ENCODE data around the gene CCDC15.
"Not testable (repeated sequence)": the region's sequence is repeated elsewhere in the genome, so short reads cannot be mapped to it uniquely, and the experiment has no call there.

CCDC15 gene

DNA sequence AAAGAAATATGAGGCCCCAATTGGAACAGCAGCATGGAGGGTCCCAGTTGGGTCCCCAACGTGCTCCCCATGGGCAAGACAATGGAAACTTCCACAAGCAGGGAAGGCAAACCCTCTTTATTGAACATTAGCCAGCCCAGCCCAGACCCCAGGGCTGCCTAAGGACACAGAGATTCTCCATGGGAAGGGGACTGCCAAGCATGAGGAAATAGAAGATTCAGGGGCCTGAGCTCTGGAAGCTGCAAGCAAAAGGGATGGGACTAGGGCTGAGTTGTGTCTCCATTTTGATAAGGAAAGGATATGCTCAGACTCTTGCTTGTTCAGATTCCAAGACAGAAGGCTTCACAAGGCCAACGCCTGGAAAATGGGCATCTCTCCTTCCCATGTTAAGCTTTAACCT is 134.1 kb downstream of the CCDC15 start:
- Histone ChIP-seq H3K4me3 (ENCODE audit: low read length) (no peak overlapping the region), H3K9me3 (ENCODE audit: control insufficient read depth, low read depth, low read length) (no peaks in the 10 kb centered on the region), H3K4me1 (ENCODE audit: control insufficient read depth, low read depth, low read length) (peaks cover 14% of the 10 kb centered on the region), H3K27me3 (ENCODE audit: control insufficient read depth, insufficient read depth, low read length) (no peaks in the 10 kb centered on the region), H3K36me3 (ENCODE audit: control insufficient read depth, low read depth, low read length) (no peaks in the 10 kb centered on the region), H3K27ac (ENCODE audit: low read length) (no peak overlapping the region), H3K9ac (ENCODE audit: low read length) (no peak overlapping the region)

DNA sequence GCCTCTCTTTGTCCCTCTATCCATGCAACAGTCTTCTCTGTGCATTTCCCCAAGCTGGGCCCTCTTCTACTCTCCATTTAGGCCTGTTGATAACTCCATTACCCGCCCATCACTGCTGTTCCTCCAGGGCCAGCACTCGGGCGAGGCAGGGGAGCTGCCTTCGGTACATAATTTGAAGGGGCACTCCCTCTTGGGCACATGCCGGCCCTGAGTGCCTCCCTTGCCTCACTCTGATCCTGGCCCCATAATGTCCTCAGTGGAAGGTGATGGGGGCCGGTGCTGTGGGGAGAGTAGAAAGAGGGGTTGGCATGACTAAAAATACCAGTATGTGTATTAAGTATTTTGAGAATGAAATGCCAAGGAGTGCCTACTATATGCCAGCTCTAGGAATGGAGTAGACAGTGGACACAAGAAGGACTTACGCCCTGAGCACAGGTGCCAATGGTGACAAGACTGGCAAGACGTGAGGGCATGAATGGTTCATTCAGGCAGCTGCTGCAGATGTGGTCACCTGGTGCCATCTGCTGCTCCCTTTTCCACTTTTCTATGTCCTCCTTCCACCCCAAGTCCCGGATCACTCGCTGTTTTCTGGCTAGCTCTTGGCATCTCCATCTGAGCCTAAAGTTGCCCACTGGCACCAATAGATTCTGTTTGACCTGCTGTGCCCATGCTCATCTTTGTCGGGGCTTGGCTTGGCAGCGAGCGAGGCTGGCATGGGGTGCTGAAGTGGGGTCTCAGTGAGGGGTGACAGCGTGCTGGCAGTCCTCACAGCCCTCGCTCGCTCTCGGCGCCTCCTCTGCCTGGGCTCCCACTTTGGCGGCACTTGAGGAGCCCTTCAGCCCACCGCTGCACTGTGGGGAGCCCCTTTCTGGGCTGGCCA is 134.8 kb downstream of the CCDC15 start:
- Histone ChIP-seq H3K9ac (ENCODE audit: low read length) (no peak overlapping the region), H3K4me3 (ENCODE audit: low read length) (no peak overlapping the region), H3K9me3 (ENCODE audit: control insufficient read depth, low read depth, low read length) (no peaks in the 10 kb centered on the region), H3K4me1 (ENCODE audit: control insufficient read depth, low read depth, low read length) (peaks cover 14% of the 10 kb centered on the region), H3K36me3 (ENCODE audit: control insufficient read depth, low read depth, low read length) (no peaks in the 10 kb centered on the region), H3K27me3 (ENCODE audit: control insufficient read depth, insufficient read depth, low read length) (no peaks in the 10 kb centered on the region), H3K27ac (ENCODE audit: low read length) (no peak overlapping the region)

DNA sequence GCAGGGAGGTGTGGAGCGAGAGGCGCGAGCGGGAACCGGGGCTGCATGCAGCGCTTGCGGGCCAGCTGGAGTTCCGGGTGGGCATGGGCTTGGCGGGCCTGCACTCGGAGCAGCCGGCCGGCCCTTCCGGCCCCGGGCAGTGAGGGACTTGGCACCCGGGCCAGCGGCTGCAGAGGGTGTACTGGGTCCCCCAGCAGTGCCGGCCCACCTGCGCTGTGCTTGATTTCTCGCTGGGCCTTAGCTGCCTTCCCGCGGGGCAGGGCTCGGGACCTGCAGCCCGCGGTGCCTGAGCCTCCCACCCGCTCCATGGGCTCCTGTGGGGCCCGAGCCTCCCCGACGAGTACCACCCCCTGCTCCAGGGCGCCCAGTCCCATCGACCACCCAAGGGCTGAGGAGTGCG is 135.5 kb downstream of the CCDC15 start:
- H3K27me3 ChIP-seq (ENCODE audit: control insufficient read depth, insufficient read depth, low read length); H3K9me3 ChIP-seq (ENCODE audit: control insufficient read depth, low read depth, low read length); H3K27ac ChIP-seq (ENCODE audit: low read length); H3K9ac ChIP-seq (ENCODE audit: low read length); H3K4me3 ChIP-seq (ENCODE audit: low read length); H3K36me3 ChIP-seq (ENCODE audit: control insufficient read depth, low read depth, low read length): not testable (repeated sequence)
- H3K4me1 ChIP-seq (ENCODE audit: control insufficient read depth, low read depth, low read length): peaks cover 14% of the 10 kb centered on the region

DNA sequence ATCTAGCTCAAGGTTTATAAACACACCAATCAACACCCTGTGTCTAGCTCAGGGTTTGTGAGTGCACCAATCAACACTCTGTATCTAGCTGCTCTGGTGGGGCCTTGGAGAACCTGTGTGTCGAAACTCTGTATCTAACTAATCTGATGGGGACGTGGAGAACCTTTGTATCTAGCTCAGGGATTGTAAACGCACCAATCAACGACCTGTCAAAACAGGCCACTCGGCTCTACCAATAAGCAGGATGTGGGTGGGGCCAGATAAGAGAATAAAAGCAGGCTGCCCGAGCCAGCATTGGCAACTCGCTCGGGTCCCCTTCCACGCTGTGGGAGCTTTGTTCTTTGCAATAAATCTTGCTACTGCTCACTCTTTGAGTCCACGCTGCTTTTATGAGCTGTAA is 136.1 kb downstream of the CCDC15 start:
- not testable (repeated sequence) for H3K4me3 ChIP-seq (ENCODE audit: low read length); H3K36me3 ChIP-seq (ENCODE audit: control insufficient read depth, low read depth, low read length); H3K27me3 ChIP-seq (ENCODE audit: control insufficient read depth, insufficient read depth, low read length); H3K9me3 ChIP-seq (ENCODE audit: control insufficient read depth, low read depth, low read length); H3K9ac ChIP-seq (ENCODE audit: low read length); H3K27ac ChIP-seq (ENCODE audit: low read length)
- peaks cover 14% of the 10 kb centered on the region for H3K4me1 ChIP-seq (ENCODE audit: control insufficient read depth, low read depth, low read length)

DNA sequence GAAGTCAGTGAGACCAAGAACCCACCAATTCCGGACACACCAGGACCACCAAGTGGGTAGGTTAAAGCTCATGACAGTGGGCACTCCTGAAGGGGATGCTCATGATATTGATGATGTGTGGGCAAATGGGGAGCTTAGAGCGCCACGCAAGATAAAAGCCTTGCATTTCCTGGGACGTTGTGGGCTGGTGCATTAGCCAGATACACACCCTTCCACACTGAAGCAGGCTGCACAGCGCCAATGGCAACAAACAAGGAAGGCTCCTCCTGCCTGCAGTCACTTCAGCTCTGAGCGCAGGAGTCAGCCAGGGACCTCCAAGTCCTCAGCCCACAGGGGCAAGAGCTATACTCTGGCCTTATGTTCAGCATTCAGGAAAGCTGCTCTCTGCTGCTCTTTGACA is 136.8 kb downstream of the CCDC15 start:
- Histone ChIP-seq H3K9me3 (ENCODE audit: control insufficient read depth, low read depth, low read length) (no peaks in the 10 kb centered on the region), H3K4me1 (ENCODE audit: control insufficient read depth, low read depth, low read length) (peaks cover 14% of the 10 kb centered on the region), H3K9ac (ENCODE audit: low read length) (no peak overlapping the region), H3K36me3 (ENCODE audit: control insufficient read depth, low read depth, low read length) (no peaks in the 10 kb centered on the region), H3K27me3 (ENCODE audit: control insufficient read depth, insufficient read depth, low read length) (no peaks in the 10 kb centered on the region), H3K27ac (ENCODE audit: low read length) (no peak overlapping the region), H3K4me3 (ENCODE audit: low read length) (no peak overlapping the region)

Measured in iPS-18a (cell line).